PC-3 (cell line): ENCODE measurements around the gene NEDD4L.

ENCODE experiments used
- EZH2 ChIP-seq: fragments of 300-600 bp; sonication (generic); IDR thresholded peaks from one replicate; pipeline ENCODE4 v1.6.1; 2017; ENCODE audit warnings: antibody characterized with exemption, mild to moderate bottlenecking, low read length; ENCODE audit not compliant: unreplicated experiment
- EZH2phosphoT487 ChIP-seq: fragments of 300-600 bp; sonication (generic); IDR thresholded peaks from 2 replicates; pipeline ENCODE4 v1.6.1; 2018; ENCODE audit warnings: mild to moderate bottlenecking, antibody characterized with exemption, low read length, borderline replicate concordance
- TF ChIP-seq, protein P1 (sequence below): fragments of 300-600 bp; sonication (generic); conservative IDR thresholded peaks from 2 replicates; pipeline ENCODE4 v1.5.1; 2017; ENCODE audit warnings: antibody characterized with exemption, low read depth, mild to moderate bottlenecking, low read length

DNA sequence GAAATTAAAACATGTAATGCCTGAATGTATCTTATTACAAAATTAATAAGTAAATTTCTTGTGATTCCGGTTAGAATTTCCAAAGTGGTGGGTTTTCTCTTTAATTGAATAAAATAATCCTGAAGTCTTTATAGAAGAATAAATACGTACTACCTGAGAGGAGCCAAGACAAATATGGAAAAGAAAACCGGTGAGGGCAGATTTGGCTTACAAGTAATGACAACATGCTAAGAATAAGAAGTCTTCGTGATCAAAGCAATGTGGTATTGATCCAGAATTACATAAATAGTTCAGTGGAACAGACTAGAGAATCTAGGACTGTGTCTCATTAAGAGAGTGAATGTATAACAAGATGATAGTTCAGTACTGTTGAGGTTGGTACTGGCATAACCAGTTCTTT lies 167.5 kb downstream of the NEDD4L start:
- TF ChIP-seq, protein P1, sequence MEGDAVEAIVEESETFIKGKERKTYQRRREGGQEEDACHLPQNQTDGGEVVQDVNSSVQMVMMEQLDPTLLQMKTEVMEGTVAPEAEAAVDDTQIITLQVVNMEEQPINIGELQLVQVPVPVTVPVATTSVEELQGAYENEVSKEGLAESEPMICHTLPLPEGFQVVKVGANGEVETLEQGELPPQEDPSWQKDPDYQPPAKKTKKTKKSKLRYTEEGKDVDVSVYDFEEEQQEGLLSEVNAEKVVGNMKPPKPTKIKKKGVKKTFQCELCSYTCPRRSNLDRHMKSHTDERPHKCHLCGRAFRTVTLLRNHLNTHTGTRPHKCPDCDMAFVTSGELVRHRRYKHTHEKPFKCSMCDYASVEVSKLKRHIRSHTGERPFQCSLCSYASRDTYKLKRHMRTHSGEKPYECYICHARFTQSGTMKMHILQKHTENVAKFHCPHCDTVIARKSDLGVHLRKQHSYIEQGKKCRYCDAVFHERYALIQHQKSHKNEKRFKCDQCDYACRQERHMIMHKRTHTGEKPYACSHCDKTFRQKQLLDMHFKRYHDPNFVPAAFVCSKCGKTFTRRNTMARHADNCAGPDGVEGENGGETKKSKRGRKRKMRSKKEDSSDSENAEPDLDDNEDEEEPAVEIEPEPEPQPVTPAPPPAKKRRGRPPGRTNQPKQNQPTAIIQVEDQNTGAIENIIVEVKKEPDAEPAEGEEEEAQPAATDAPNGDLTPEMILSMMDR, result no peak
- TF ChIP-seq EZH2, result no peak
- no peak for TF ChIP-seq EZH2phosphoT487
